CD4-positive, alpha-beta T cell treated with Interleukin-2 at 100 ng/mL for 4 hours (primary cell): Measurements from ENCODE around the gene RNF7.
"Not testable (repeated sequence)": the region's sequence is repeated elsewhere in the genome, so short reads cannot be mapped to it uniquely, and the experiment has no call there.

Experiments
- DNase-seq: peaks from one replicate; pipeline ENCODE4 v3.0.0-alpha.2; 2020; ENCODE audit warnings: low spot score

Gene RNF7

GRCh38 chr3:141738022-141738890 lies at the start of gene RNF7:
Gene RNF7, plus strand, starts transcription at chr3:141738298. Its CDS starts 44 bp downstream, at chr3:141738342.
- DNase-seq, result peak; percentile 98

- no peak for DNase-seq
Measured at GRCh38 chr3:141690431-141691072, 47.5 kb upstream of the RNF7 start.

GRCh38 chr3:141691471-141691870 lies 46.6 kb upstream of the RNF7 start:
- not testable (repeated sequence) for DNase-seq

- DNase-seq, result not testable (repeated sequence)
Measured at GRCh38 chr3:141692973-141693372, 45.1 kb upstream of the RNF7 start.

GRCh38 chr3:141699324-141699723 lies 38.8 kb upstream of the RNF7 start:
- DNase-seq, result no peak

GRCh38 chr3:141699897-141700296 lies 38.2 kb upstream of the RNF7 start:
- DNase-seq, result no peak

GRCh38 chr3:141703367-141703766 lies 34.7 kb upstream of the RNF7 start:
- not testable (repeated sequence) for DNase-seq

- no peak for DNase-seq
Measured at GRCh38 chr3:141707741-141708203, 30.3 kb upstream of the RNF7 start.

GRCh38 chr3:141708367-141708766 lies 29.7 kb upstream of the RNF7 start:
- DNase-seq, result no peak

- DNase-seq, result no peak
Measured at GRCh38 chr3:141709126-141709770, 28.9 kb upstream of the RNF7 start.

GRCh38 chr3:141710121-141710520 lies 28.0 kb upstream of the RNF7 start:
- no peak for DNase-seq

- no peak for DNase-seq
Measured at GRCh38 chr3:141710888-141711616, 27.0 kb upstream of the RNF7 start.

GRCh38 chr3:141714671-141715070 lies 23.4 kb upstream of the RNF7 start:
- DNase-seq, result no peak

GRCh38 chr3:141722081-141722480 lies 16.0 kb upstream of the RNF7 start:
- no peak for DNase-seq

GRCh38 chr3:141722648-141723047 lies 15.4 kb upstream of the RNF7 start:
- DNase-seq, result no peak

- no peak for DNase-seq
Measured at GRCh38 chr3:141723255-141723654, 14.8 kb upstream of the RNF7 start.

GRCh38 chr3:141724186-141724585 lies 13.9 kb upstream of the RNF7 start:
- no peak for DNase-seq

GRCh38 chr3:141725036-141725435 lies 13.1 kb upstream of the RNF7 start:
- DNase-seq, result no peak

GRCh38 chr3:141726483-141726882 lies 11.6 kb upstream of the RNF7 start:
- DNase-seq, result no peak

- no peak for DNase-seq
Measured at GRCh38 chr3:141728355-141728892, 9.7 kb upstream of the RNF7 start.

GRCh38 chr3:141729240-141729639 lies 8.9 kb upstream of the RNF7 start:
- DNase-seq, result no peak

- no peak for DNase-seq
Measured at GRCh38 chr3:141735176-141735575, 2.9 kb upstream of the RNF7 start.
